ENCODE measurements around the gene PDE4D.
A peak's percentile ranks its signal among the peaks of the same experiment; 100 is the strongest.

The PDE4D gene

DNA sequence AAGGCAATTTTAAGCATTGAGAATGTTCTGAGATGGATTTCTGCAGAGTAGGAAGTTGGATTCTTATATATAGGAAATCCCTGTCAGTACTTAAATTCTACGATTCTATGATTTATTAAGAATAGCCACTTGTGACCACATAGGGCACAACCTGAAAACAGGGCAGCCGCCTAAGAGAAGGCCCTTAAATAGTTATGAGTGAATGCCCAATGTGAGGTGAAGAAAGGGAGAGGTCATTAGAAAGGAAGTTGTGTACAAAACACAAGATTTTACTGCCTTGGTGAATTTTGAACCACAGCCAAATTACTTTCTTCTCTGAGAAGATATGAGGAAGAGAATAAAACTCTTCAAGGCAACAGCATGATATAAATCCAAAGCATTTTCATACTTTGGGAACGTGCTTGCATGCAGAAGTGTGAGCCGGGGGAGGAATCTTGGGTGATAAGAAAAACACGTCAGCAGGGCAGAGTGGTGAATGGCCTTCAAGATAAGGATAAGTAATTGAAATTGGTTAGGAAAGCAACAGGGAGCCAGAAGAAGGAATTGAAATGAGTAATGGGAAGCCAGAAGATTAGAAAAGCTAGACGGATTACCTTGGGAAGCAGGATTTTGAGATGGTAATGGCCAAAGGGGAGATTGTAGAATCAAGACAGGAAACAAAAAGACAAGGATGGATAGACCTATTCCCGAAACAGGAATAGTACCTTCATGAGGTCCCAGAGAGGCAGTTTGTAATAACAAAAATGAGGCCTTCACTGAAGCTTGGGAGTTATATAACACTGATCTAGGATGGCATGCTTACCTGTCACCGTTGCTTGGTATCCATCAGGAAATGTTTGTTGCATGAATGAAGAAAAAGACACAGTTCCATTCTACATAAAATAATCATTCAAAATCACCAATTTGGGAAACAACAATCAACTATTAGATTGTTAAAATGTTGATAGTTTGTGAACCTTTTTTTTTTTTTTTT, 244.3 kb downstream of the PDE4D start:
- no peak for DNase-seq

DNA sequence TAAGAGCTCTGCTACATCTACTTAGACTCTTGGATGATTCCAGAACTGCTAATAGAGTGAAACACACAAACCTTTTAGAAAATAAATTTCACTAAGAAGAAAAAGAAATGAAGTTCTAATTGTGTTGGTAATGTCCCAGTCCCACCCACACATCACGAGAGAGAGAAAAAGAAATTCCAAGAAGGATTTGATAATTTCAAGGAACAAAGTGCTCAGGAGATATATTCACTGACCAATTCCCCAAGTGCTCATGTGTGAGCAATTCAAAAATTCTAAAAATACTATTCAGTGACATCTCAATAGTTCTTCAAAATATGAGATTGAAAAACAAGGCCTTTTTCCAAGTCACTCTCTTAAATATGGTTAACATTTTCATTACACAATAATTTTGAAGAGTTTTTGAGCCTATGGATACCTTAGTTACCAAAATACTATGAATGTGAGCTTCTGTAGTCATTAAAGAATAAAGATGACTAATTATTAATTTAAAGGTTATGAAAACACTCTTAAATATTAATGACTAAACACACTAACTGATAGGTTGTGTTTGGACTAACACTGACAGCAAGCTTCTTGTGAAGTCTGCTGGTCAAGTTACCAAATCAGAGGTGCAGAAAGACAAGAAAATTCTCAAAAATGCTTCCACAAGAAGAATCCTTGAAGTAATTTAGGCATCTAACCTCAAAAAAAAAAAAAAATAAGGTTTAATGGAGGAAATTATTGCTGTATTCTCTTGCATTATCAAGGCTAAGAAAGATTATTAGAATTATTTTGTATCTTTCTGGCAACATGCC, 245.3 kb downstream of the PDE4D start:
- DNase-seq, result no peak

DNA sequence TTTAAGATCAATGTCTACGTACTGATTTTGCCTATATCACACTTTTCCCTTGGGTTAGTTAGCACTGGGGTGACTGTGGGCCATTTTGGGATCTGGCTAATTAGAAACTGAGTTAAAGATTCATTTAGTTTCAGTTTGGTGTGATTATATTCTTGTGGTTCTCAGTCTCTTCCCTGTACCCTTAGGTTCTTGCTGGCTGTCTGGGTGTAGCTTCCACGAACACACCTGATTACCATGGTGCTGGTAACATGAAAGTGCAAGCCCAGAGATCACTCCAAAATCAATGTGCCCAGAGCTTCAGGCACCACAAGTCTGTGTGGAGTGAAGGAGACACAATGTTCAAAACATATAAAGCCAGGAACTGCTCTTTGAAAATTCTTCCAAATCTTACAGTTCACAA, 248.1 kb downstream of the PDE4D start:
- DNase-seq, result no peak

DNA sequence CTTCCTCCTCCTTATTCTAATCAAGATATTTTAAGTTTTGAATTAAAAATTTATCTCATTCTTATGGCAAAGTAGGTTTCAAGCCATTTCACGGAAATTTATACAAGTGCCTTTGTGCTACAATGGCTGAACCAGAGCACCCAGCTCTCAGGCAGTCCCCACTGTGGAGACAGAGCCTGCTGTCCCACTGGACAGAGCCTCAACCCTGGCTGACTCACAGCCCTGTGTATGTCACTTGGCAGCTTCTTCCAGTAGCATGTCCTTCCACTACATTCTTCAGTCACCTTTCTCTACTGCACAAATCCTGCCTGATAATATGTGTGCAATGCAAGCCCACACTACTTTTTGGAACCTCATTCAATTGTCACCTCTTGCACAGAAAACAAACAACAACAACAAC, 253.1 kb downstream of the PDE4D start:
- DNase-seq, result no peak

DNA sequence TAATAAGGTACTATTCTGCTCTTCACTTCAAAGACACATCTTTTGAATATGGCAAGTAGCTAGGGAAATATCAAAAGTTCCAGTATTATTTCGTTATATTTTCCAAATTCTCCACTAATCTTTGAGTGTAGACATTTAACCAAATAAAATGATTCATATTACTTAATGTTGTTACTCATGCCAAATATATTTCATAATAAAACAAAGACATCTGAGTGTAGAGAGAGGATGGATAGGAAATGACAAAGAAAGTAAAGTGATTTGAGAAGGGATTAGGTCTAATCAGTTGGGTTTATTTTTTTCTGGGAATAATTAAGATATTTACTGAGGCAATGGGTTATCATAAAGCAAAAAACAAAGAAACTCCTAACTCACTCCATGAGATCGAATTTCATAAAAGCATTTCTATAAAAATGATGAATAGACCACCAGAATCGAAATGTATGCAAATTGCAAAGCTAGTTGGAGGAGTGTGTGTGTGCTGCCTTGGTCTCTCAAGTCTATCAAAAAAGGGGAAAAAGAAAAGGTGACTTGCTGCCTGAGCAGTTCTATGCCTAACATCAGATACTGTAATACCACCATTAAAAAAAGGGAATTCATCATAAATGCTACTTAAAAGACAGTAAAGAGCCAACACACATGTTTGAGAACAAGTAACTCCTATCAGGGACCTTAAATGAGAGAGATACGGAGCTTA, 255.5 kb downstream of the PDE4D start:
- no peak for DNase-seq

DNA sequence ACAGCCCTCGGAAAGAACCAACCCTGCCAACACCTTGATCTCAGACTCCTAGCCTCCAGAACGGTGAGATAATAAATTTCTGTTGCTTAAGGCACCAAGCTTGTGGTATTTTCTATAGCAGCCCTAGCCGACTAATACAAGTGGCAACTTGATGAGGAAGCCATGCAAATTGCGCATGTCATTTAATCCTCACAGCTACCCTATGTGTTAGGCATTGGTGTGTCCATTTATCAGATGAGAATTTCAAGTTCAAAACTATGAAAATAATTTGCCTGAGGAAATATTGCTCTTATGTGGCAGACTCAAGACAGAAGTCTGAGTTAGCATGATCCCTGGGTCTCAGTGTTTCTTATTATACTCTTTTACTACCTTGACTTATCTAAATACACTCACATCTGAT, 264.0 kb downstream of the PDE4D start:
- no peak for DNase-seq

DNA sequence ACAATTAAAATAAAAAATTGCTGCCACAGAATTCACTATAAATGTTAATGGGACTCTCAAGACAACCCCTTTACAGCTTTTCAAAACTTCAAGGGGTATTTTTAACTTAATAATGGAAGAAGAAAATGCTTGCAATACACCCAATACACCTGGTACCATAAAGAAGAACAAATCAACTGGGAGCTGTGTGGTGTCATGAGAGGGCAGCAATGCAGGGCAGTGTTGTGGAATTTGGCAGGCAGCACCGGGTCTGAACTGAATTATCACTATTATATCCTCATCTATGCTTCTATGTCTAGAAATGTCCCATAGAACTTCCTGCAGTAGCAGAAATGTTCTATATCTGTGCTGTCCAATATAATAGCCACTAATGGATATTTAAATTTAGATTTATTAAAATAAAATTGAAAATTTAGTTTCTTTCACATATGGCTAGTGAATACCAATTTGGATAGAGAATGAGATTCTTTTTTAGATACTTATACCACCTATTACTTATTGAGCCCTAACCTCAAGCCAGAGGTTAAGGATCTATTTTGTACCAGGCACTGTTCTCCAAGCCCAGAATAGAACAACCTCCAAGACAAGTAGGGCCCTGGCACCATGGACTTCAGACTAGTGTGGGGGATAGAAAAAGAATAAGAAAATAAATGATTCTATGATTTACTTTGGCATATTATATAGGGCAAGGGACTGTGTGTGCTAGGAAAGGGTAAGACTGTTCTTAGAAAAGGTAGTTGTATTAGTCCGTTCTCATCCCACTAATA, 265.3 kb downstream of the PDE4D start:
- no peak for DNase-seq

DNA sequence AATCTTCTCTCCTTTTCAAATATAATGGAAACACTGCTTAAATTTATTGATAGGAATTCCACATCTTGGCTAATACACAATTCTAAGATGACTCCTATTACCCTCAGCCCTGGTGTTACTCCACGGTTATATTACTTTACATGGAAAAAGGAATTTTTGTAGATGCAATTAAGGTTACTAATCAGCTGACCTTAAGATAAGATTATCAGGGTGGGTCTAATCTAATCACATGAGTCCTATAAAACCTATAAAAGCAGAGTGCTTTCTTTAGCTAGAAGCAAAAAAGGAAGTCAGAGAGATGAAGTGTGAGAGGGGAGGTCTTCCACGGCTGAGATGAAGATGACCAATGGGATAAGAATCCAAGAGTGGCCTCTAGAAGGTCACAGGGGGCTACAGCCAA, 268.6 kb downstream of the PDE4D start:
- DNase-seq, result no peak

DNA sequence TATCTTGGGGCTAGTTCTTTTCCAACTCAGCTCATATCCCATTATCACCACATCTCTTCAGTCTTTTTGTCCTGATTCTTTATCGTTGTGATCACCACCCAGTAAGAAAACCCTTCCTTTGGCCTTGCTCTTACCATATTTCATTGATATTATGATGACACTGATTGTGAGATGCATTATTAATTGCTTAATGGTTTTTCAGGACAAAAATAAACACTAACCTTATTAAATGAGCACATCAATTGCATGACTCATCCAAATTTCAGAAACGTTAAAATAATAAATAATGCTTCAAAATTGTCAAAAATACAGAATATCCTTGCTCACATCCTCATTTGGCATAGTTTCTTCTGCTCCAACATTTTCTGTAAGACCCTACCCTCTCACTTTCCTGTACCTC, 270.7 kb downstream of the PDE4D start:
- DNase-seq, result no peak

DNA sequence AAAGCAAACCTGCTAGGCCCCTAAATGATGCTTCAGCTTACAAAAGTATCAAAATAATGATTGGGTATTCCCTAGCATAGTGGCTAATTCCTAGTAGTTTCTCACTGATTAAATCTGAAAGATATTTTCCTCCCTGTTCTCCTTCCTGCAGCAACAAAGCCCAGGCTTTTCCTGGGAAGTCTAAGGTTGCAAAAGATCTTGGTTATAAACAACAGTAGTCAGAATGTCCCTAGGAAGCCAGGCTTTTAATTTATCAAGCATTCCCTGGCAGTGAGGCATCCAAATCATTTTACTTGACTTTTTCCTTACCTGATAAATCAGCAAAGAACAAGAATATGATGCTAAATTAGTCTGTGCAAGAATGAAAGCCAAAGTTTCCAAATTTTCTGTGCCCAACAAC, 272.0 kb downstream of the PDE4D start:
- no peak for DNase-seq

DNA sequence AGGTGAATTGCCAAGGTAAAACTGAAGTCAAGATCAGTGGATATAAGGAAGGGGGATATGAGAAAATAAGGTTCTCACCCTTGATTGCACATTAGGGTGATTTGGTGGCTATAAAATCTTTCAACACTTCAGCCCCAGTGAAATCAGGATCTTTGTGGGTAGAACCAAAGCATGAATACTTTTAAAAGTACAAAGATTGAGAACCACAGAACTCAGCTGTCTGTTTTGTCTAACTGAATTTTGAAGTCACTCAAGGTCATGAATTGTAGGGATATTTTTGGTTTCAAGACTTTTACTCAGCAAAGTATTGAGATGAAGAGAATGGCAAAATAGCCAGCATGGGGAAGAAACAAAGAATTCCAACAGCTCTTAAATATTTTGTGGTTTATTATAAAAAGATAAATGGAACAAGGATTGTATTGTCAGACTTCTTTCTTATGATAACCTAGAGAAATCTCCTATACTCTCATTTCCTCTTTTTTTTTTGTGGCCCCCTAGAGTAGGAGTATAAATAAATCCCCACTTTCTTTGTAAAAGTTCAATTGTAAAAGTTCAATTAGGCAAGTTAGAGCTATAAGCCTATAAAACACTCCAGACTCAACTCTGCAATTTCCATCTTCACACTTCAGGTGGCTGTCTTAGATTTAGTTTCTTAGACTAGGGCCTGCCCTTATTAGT, 272.9 kb downstream of the PDE4D start:
- no peak for DNase-seq

DNA sequence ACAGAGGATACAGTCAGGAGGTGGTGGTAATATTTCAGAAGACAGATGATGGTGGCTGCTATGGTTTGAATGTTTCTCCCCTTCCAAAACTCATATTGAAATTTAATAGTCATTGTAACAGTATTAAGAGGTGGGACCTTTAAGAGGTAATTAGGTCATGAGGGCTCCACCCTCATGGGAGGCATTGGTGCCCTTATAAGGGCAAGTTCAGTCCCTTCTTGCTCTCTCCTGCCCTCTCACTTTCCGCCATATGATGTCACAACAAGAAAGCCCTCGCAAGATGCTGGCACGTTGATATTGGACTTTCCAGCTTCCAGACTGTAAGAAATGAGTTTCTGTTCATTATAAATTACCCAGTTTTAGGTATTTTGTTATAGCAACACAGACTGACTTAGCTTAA, 274.9 kb downstream of the PDE4D start:
- no peak for DNase-seq

DNA sequence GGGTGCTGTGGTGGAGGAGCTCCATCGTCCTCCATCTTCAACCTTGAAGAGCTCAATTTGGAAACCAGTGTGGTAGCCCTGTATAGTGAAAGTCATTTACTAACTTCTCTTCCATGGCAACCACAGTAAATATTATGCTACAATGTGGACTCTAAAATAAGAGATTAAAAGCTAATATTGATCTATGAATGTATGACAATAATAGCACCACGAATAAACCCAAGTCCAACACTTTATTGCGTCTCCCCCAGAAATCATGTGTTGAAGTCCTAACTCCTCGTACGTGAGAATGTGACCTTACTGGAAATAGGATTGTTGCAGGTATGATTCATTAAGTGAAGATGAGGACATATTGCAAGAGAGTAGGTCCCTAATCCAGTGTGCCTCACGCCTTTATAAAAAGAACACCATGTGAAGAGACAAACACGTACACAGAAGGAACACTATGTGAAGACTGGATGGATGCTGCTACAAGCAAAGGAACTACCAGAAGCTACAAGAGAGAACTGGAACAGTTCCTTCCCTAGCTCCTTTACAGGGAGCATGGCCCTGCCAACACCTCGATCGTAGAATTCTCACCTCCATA, 276.2 kb downstream of the PDE4D start:
- no peak for DNase-seq

DNA sequence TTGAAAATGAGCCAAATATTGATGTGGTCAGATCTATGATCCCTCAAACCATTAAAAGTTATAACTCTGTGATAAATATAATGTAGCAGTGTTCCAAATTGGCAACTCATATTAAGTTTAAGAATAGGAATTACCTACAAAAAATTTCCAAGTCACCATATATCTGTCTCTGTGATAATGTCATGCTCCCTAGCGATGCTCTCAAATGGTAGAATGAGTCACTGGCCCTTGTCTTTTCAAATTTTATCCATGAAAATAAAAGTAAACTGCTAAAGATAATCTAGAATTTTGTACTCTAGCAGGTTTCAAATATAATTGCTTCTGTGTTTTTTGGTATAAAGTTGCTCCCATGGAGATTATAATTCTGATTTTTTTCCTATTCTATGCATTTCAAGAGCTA, 277.1 kb downstream of the PDE4D start:
- no peak for DNase-seq

DNA sequence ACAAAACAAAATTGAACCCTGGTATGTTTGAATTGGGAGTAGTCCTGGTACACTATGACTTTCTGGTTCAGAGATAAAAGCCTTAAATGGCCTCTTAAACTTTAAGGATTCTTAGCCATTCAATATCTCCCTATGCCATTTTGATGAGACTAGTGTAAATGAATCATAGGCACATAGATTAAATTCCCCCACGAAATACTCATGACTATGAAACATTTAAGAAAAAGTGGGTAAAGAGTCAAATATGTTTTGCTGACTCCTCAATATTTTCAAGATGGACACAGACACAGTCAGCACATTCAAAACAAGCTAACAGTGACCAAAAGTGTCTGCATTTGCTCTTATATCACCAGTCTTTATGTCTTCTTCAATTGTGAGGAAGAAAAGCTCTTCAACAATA, 278.3 kb downstream of the PDE4D start:
- no peak for DNase-seq

DNA sequence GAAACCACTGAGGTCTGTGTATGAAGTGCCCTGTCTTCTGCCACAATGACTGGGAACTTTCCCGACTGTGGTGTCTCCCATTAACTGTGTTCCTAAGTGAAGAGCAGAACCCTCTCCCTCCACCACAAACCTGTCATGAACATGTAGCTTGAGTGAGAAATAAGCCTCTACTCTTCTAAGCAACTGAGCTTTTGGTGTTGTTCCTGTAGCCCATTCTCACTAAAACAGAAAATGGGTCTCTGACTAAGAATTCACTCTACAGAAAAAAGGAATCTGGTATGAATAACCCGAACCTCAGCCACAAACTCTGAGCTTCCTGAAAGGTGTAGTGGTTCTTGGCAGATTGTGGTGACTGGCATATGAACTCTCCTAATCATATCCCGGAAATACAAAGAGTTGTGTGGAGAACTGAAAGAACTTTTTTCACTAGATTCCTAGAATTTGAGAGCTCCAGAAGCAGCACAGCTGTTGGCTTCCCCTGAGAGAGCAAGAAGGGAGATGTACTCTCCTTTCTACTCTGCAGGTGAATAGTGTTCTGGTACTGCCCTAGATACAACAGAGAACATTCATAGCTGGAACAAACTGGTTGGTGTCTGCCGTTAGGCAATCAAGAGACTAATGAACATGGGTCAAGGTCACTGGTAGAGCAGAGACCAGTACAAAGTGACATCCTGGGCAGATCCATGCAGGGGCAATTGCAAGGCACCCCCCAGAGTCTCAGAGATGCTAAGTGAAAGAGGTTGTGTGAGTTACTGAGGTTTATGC, 283.8 kb downstream of the PDE4D start:
- DNase-seq, result no peak

DNA sequence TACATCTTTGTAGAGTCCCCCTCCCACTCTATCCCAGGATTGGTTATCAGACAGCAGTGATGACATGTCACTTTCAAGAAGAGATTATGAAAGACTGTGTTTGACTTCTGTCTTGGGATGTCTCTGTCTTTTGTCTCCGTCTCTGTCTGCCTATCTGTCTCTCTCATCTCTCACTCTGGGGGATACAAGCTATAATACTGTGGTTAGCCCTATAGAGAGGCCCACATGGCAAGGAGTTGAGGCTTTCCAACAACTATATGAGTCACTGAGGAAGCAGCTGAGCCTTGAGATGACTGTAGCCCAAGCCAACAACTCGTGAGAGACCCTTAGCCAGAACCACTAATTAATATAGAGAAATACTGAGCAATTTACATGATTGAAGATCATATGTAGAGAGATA, 284.8 kb downstream of the PDE4D start:
- no peak for DNase-seq

DNA sequence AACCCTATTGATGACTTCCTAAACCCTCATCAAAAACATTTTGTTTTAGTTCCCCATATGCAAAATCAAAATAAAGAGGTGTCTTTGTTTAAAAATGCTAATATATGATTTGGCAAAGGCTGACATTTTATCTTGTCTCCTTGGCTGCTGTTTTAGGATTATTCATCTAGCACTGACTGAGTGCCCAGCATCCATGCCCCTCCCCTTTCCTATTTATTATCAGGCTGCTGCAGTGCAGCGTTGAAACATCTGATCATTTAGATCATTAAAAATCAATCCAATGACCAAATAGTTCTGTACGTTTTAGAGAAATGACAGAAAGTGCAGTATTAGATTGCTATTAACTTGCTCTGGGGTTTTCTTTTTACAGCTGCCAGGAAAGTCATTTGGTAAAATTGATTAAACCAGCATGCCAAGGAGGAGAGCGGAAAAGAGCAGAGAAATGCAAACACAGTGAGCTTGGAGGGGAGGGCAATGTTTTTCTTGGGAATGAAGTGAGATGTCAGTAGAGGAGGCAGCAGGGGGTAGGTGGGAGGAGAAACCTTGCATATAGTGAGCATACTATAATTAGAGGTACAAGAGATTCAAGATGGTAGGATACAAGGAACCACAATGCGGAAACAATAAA, 286.3 kb downstream of the PDE4D start:
- DNase-seq, result peak; percentile 34

DNA sequence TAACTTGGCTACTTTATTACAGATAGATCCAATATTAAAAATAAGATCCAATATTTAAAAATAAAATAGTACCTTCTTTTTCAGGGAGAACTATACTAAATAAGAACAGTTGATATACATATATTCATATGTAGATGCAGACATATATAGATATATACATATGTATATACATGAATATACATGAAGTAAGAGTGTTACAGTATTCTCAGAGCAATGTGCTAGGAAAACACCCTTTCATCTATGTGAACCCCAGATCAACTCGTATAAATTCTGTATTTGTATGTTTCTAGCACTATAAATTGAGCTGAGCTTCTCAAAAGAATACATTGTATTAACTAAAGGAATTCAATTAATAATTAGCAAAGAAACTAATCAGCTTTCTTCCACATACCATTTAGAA, 287.6 kb downstream of the PDE4D start:
- no peak for DNase-seq

DNA sequence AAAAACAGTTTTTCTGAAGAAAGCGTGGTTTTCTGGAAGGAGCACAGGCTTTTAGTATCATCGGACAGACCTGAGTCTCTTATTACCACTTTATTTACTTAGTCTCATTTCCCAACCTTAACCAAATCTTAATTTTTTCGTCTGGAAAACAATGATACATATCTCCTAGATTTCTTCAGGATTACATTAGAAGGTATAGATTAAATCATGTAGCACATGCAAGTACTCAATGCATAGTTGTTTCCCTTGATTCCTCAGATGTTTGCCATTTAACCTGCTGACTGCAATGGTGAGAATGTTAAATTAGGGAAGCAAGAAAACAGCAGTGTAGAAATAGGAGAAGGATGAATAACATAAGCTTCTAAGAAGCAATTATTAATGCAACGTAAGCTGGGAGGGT, 289.4 kb downstream of the PDE4D start:
- no peak for DNase-seq

Data from NCI-H1092 treated with DMSO at 0.1 percent for 48 hours (cell line).